Activated T-helper 17 cell treated with anti-CD3 and anti-CD28 coated beads, Interleukin-2, amount 50 U/mL, for 72 hours (primary cell): Measurements from ENCODE around the gene FHDC1. TPM values are rescaled to one million over a fixed set of nuclear protein-coding genes. Genes with fewer than 3 reads are reported as not detected.
A peak's percentile ranks its signal among the peaks of the same experiment; 100 is the strongest.

Experiments
- ATAC-seq: fragments of 150-1000 bp; cut with Tn5 transposase; replicated peaks from 2 replicates; pipeline ENCODE4 v1.10.0; 2021; ENCODE audit warnings: mild to moderate bottlenecking, moderate library complexity
- H3K27ac Mint-ChIP-seq: one replicate; pipeline ENCODE4 v1.8.0; 2022; ENCODE audit warnings: mixed read lengths
- H3K27me3 Mint-ChIP-seq: one replicate; pipeline ENCODE4 v1.8.0; 2022; ENCODE audit warnings: mixed read lengths
- H3K36me3 Mint-ChIP-seq: one replicate; pipeline ENCODE4 v1.8.0; 2022; ENCODE audit warnings: low read depth, mild to moderate bottlenecking, mixed read lengths
- H3K4me1 Mint-ChIP-seq: one replicate; pipeline ENCODE4 v1.8.0; 2022; ENCODE audit warnings: mixed read lengths
- H3K4me3 Mint-ChIP-seq: one replicate; pipeline ENCODE4 v1.8.0; 2022; ENCODE audit warnings: mild to moderate bottlenecking, mixed read lengths
- H3K9me3 Mint-ChIP-seq: one replicate; pipeline ENCODE4 v1.8.0; 2022; ENCODE audit warnings: mixed read lengths
- total RNA-seq, 2 donors: library from RNA; stranded (reverse); gene quantifications; one replicate each; pipeline ENCODE4 v1.2.3, GENCODE V29; 2022

FHDC1 gene
- total RNA-seq, 2 donors from 2014 or later, result 0.32 to 0.48 TPM

DNA sequence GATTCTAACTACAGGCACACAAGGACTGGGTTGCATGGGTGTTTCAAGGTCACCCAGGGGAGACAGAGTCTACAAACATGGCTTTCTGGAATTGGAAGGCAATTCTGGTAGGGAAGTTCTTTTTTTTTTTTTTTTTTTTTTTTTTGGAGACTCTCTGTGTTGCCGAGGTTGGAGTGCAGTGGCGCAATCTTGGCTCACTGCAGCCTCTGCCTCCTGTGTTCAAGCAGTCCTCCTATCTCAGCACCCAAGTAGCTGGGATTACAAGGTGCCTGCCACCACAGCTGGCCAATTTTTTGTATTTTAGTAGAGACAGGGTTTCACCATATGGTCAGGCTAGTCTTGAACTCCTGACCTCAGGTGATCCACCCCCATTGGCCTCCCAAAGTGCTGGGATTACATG is 16.3 kb upstream of the FHDC1 start:
- peaks cover 5% of the 10 kb centered on the region for H3K9me3 Mint-ChIP-seq
- ATAC-seq, result no peak
- no peaks in the 10 kb centered on the region for H3K27me3 Mint-ChIP-seq
- no peak overlapping the region for H3K4me3 Mint-ChIP-seq
- peaks cover 6% of the 10 kb centered on the region for H3K36me3 Mint-ChIP-seq
- H3K4me1 Mint-ChIP-seq, result no peaks in the 10 kb centered on the region
- no peak overlapping the region for H3K27ac Mint-ChIP-seq

DNA sequence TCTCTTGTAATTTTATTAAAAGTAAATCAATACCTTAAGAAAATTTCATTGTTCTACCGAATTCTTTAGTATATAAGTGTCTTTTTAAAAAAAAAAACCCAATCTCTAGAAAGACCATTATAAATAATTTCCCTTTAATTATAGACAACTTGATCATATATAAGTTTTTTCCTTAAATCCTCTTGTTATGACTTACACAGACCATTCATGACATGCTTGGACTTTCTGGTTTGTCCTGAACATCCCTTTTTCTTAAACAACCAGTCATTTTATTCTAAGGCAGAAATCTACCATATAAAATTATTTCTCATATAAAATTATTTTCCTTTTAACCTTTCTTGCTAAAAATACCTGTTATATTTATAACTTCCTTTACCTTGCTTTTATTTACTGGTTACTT is 15.4 kb upstream of the FHDC1 start:
- H3K4me1 Mint-ChIP-seq, result no peaks in the 10 kb centered on the region
- no peaks in the 10 kb centered on the region for H3K27me3 Mint-ChIP-seq
- H3K4me3 Mint-ChIP-seq, result no peak overlapping the region
- no peak for ATAC-seq
- peaks cover 6% of the 10 kb centered on the region for H3K36me3 Mint-ChIP-seq
- peaks cover 5% of the 10 kb centered on the region for H3K9me3 Mint-ChIP-seq
- H3K27ac Mint-ChIP-seq, result no peak overlapping the region

DNA sequence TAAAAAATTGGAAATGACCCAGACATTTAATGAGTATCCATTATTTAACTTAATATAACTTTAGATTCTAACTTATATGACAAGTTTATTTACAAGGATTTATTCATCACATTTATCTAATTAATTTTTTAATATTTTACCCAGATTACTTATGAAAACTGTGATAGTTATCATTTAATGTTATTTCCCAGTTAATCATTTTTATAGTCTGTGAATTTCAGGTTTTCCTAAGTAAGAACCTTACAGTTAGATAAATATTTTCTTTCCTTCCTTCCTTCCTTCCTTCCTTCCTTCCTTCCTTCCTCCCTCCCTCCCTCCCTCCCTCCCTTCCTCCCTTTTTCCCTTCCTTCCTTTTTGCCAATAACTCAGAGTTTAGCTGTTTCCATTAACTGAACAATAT is 14.8 kb upstream of the FHDC1 start:
- H3K4me3 Mint-ChIP-seq, result no peak overlapping the region

DNA sequence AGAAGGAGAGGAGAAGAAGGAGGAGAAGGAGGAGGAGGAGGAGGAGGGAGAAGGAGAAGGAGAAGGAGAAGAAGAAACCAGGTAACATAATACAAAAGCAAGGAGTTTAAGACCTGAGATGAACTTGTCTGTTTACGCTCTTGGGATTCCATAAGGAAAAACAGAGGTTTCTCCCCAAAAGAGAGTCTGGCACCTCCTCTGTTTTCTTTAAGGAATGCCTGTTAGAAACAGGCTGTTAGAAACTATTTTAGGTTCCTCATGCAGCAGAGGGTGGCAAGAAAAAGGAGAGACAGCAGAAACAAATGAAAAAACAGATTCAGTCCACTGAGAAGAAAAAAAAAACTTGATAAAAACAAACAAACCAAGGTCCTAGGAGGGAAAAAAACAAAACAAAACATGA is 10.3 kb upstream of the FHDC1 start:
- Mint-ChIP-seq H3K9me3 (peaks cover 5% of the 10 kb centered on the region), H3K4me3 (no peak overlapping the region), H3K27me3 (peaks cover 19% of the 10 kb centered on the region), H3K36me3 (peaks cover 6% of the 10 kb centered on the region), H3K27ac (no peak overlapping the region), H3K4me1 (no peaks in the 10 kb centered on the region)
- no peak for ATAC-seq

More for the DNA sequence above, 14.8 kb upstream of the FHDC1 start:
- H3K9me3 Mint-ChIP-seq, result peaks cover 5% of the 10 kb centered on the region
- H3K27ac Mint-ChIP-seq, result no peak overlapping the region
- peaks cover 6% of the 10 kb centered on the region for H3K36me3 Mint-ChIP-seq
- no peak for ATAC-seq
- H3K27me3 Mint-ChIP-seq, result no peaks in the 10 kb centered on the region
- no peaks in the 10 kb centered on the region for H3K4me1 Mint-ChIP-seq

DNA sequence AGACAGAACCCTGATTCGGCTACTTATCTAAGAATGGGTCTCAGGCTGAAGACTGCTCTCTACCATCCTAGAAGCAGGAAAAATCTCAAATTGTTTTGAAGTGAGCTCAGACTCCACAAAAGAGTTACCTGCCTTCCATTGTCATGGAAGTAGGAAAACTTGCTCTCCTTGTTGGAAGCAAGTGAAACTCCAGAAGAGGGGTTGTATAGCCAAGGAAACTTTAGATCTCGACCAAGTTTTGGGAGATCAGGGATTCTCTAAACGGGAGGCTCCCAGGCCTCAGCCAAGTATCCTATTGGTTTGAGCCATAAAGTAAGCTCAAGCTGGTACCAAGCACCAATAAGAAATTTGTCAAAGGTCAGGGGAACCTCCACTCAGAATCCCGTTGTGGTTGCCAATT is 9.2 kb upstream of the FHDC1 start:
- H3K36me3 Mint-ChIP-seq, result no peaks in the 10 kb centered on the region
- ATAC-seq, result no peak
- H3K4me1 Mint-ChIP-seq, result no peaks in the 10 kb centered on the region
- no peaks in the 10 kb centered on the region for H3K9me3 Mint-ChIP-seq
- H3K27ac Mint-ChIP-seq, result no peak overlapping the region
- H3K27me3 Mint-ChIP-seq, result peaks cover 26% of the 10 kb centered on the region
- H3K4me3 Mint-ChIP-seq, result no peak overlapping the region

DNA sequence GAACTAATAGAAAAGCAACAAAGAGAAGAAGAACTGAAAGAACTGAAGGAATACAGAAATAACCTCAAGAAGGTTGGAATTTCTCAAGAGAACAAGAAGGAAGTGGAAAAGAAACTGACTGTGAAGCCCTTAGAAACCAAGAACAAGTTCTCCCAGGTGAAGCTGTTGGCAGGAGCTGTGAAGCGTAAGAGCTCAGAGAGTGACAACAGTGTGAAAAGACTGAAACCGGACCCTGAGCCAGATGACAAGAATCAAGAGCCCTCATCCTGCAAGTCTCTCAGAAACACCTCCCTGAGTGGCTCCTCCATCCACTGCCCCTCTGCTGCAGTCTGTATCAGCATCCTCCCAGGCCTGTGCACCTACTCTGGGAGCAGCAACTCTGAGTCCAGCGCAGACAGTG is 8.4 kb upstream of the FHDC1 start:
- ATAC-seq, result no peak
- H3K4me3 Mint-ChIP-seq, result no peak overlapping the region
- H3K9me3 Mint-ChIP-seq, result no peaks in the 10 kb centered on the region
- H3K27me3 Mint-ChIP-seq, result peaks cover 26% of the 10 kb centered on the region
- no peaks in the 10 kb centered on the region for H3K4me1 Mint-ChIP-seq
- no peak overlapping the region for H3K27ac Mint-ChIP-seq
- H3K36me3 Mint-ChIP-seq, result no peaks in the 10 kb centered on the region

DNA sequence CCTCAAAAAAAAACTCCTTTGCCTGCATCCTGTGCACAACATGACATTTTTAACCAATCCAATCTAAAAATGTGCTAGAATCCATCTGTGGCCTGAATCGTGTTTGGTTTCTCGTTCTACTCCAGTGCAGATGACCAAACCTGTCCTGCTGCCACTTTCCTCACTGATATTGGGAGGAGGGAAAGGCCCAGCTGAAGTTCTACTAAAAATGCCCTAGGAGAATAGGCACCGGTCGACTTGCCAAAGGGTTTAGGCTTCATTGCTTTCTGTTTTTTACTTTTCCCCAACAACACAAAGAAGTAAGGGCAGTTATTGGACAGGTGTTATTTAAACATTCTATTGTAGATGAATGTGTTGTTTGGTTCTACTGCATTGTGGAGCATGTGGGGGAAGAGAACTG is 7.8 kb upstream of the FHDC1 start:
- no peaks in the 10 kb centered on the region for H3K4me1 Mint-ChIP-seq
- H3K9me3 Mint-ChIP-seq, result no peaks in the 10 kb centered on the region
- no peak overlapping the region for H3K27ac Mint-ChIP-seq
- no peaks in the 10 kb centered on the region for H3K36me3 Mint-ChIP-seq
- no peak overlapping the region for H3K4me3 Mint-ChIP-seq
- no peak for ATAC-seq
- H3K27me3 Mint-ChIP-seq, result peaks cover 26% of the 10 kb centered on the region

DNA sequence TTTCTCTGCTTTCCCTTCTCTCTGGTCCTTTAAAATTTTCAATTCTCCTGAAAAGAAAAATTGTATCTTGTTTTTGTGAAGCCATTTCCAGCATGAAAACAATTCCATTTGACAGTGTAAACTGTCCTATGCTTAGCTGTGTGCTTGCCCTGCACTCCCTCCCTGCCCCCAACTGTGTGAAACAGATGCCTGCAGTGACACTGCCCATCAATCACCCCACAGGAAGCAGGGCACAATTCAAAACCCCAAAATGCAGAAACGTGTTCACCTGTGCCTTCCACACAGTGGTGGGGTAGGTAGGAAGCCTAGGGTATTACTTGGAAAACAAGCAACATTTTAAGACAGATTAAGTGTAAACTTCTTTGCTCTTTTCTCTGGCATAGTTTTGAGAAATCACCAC is 6.2 kb upstream of the FHDC1 start:
- Mint-ChIP-seq H3K27me3 (peaks cover 39% of the 10 kb centered on the region), H3K36me3 (no peaks in the 10 kb centered on the region)
- no peak for ATAC-seq

DNA sequence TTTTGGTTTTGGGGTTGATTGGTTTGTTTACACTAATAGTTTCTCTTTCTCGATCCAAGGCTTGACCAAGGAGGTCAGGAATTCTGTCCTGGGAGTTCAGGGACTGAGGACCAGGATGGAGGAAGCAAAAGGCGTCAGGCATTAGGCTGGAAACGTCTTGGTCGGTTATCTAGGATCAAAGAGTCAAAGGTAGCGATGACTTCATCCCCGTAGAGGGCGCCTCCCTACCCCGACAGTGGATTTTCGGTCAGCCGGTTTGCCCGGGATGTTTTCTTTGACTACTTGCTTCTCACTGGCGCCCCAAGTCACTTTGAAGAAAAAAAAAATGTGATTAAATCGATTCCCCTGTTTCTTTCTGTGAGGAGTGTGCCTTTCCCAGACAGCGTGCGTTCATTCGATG is 980 bp upstream of the FHDC1 start:
- Mint-ChIP-seq H3K27me3 (peaks cover 47% of the 10 kb centered on the region), H3K27ac (no peak overlapping the region), H3K4me1 (peaks cover 14% of the 10 kb centered on the region), H3K36me3 (peaks cover 8% of the 10 kb centered on the region), H3K4me3 (peak overlapping the region; percentile 46), H3K9me3 (no peaks in the 10 kb centered on the region)
- ATAC-seq, result no peak

More for the DNA sequence above, 6.2 kb upstream of the FHDC1 start:
- no peak overlapping the region for H3K27ac Mint-ChIP-seq
- no peak overlapping the region for H3K4me3 Mint-ChIP-seq
- H3K9me3 Mint-ChIP-seq, result no peaks in the 10 kb centered on the region
- H3K4me1 Mint-ChIP-seq, result no peaks in the 10 kb centered on the region

DNA sequence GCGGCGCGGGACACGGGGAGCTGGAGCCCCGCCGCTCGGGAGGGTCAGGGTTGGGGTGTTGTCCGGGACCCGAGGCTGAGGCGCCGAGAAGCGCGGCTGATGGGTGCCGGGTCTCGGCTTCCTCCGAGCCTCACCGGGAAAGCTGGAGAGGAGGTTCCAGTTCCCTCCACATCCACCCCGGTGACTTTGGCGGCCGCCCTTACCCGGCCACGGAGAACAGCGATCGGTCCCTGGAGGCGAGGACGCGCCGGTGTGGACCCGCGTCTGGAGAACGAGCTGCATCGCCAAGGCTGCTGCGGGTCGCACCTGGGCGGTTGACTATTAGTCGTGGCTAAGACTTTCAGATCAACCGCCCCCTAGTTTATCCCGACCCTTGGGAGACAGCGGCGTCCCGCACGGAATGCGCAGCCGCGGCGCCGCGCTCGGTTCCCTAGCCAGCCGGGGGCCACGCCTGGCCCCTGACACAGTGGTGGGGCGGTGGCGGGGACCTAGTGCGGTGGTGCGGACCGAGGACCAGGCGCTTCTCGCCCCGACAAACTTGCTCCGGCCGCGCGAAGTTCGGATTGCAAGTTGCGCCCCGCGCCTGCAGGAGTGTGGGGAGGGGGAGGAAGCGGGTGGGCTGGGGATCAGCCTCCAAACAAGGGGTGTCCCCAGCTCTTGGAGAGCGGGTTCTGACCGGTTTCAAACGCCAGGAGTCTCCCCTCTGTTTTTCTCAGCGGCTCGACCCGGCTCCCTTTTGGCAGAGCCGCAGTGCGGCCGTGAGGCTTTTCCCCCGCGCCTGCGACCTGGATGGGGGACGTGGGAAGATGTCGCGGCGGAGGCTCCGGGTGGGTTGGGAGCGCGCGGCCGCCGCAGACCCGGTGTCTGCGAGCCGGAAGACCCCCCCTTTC is 568 bp downstream of the FHDC1 start:
- no peaks in the 10 kb centered on the region for H3K9me3 Mint-ChIP-seq
- peaks cover 14% of the 10 kb centered on the region for H3K4me1 Mint-ChIP-seq
- peak; percentile 33 for ATAC-seq
- H3K4me3 Mint-ChIP-seq, result peak overlapping the region; percentile 26
- no peak overlapping the region for H3K27ac Mint-ChIP-seq
- peaks cover 8% of the 10 kb centered on the region for H3K36me3 Mint-ChIP-seq
- H3K27me3 Mint-ChIP-seq, result peaks cover 44% of the 10 kb centered on the region

DNA sequence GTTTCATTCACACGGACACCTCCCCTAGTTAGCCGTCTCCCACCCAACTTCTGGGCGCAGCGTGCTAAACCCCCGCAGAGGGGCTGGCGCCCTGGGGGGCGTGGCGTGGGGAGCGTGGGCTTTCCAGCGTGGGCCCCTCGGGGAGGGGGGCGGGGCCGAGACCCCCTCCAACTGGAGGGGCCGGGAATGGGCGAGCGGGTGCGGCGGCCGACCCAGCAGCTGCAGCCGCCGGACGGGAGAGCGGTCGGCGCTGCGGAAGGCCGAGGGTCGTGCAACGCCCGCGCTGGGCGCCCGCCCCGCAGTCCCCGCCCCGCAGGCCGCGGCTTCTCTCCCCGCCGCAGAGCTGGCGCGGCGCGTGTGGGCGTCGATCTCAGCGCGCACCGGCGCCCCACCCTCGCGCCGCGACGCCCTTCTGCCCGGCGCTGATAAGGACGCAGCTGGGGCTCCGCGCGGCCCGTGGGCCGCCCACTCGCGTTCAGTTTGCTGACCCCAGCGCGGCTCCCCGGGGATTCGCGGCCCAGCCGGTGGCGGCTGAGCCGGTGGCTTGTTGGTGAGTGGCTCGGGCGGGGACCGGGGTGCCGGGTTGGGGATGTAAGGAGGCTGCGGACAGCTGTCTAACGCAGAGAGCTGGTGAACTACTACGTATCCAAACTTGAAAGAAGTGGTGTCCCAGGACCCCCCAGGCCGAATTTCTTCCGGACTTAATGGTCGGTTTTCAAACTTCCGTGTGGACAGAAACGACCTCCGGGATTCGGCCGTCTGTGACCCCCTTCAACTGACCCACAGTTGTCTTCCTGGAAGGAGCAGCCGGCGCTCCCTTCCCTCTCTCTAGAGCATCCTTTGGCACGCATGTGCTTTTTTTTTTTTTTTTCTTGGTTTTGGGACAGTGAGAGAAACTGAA is 1.5 kb downstream of the FHDC1 start:
- no peaks in the 10 kb centered on the region for H3K9me3 Mint-ChIP-seq
- peak overlapping the region; percentile 75 for H3K4me3 Mint-ChIP-seq
- H3K4me1 Mint-ChIP-seq, result peaks cover 14% of the 10 kb centered on the region
- no peak for ATAC-seq
- H3K36me3 Mint-ChIP-seq, result peaks cover 8% of the 10 kb centered on the region
- H3K27ac Mint-ChIP-seq, result no peak overlapping the region
- H3K27me3 Mint-ChIP-seq, result peaks cover 44% of the 10 kb centered on the region

DNA sequence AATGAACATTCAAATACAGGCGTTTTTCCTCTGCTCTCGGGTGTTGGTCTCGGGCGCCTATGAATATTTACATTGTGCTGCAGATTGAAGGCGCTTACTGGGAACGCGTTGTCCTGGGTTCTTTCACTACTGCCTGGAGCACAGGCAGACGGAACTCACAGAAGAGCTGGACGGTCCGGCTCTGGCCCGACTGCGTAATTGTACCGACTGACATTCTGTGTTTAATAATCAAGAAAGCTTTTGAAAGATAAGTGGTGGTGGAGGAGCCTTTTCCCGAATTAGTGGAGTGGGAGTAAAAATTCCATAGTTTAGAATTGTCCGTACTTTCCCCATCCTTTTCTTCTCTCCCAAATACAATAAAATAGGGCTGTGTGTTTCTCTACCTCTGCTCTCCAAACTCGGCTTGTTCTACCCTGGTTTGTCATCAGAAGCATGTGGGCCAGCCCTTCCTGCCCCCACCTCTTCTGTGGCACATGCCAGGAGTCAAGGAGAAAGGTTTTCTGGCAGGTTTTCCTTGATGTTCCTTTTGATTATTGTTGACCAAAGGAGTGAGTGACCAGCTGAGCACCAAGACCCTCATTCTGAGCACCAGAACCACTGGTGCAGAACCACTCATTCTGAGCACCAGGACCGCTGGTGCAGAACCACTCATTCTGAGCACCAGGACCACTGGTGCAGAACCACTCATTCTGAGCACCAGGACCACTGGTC is 2.3 kb downstream of the FHDC1 start:
- peaks cover 8% of the 10 kb centered on the region for H3K36me3 Mint-ChIP-seq

DNA sequence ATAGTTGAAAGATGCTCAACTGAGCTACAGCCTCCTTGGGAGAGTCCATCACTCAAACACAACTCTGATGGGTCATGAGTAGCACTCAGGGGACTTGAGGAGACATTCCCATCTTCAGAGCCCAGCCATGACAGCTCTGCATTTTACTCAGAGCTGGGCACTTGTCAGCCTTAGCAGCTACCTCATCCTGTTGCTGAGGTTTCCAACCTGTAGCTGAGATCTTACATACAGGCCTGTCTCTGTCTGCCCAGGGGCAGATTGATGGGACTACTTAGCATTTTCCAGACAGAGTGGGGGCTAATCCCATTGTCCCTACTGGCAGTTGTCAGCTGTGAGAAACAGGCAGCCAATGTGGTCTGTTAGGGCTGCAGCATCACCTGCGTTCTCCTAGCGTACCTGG is 3.5 kb downstream of the FHDC1 start:
- peaks cover 8% of the 10 kb centered on the region for H3K36me3 Mint-ChIP-seq
- ATAC-seq, result no peak
- H3K4me3 Mint-ChIP-seq, result no peak overlapping the region
- peaks cover 14% of the 10 kb centered on the region for H3K4me1 Mint-ChIP-seq
- H3K27me3 Mint-ChIP-seq, result peaks cover 33% of the 10 kb centered on the region
- no peak overlapping the region for H3K27ac Mint-ChIP-seq
- no peaks in the 10 kb centered on the region for H3K9me3 Mint-ChIP-seq

More for the DNA sequence above, 2.3 kb downstream of the FHDC1 start:
- peaks cover 44% of the 10 kb centered on the region for H3K27me3 Mint-ChIP-seq
- peaks cover 14% of the 10 kb centered on the region for H3K4me1 Mint-ChIP-seq
- ATAC-seq, result no peak
- H3K9me3 Mint-ChIP-seq, result no peaks in the 10 kb centered on the region
- no peak overlapping the region for H3K27ac Mint-ChIP-seq
- H3K4me3 Mint-ChIP-seq, result peak overlapping the region; percentile 75

DNA sequence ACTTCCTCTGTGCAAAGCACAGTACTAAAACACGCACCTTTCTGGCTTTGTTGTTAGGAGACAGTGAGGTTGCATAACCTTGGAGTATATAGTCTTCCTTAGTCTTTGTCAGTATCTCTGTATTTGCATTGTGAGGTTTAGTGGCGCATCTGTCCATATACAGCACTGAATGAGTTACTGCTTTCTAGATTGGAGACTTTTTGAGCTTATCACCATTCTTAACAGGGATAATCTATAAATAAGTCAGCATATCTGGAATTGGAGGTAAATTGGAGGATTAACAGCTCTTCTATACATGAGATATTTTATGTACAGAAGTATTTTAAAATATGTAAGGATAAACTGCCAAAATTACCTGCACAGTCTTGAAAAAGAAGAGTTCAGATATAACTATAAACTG is 4.3 kb downstream of the FHDC1 start:
- peaks cover 25% of the 10 kb centered on the region for H3K27me3 Mint-ChIP-seq
- peaks cover 9% of the 10 kb centered on the region for H3K4me1 Mint-ChIP-seq
- peaks cover 8% of the 10 kb centered on the region for H3K36me3 Mint-ChIP-seq
- H3K9me3 Mint-ChIP-seq, result no peaks in the 10 kb centered on the region
- ATAC-seq, result no peak
- H3K27ac Mint-ChIP-seq, result no peak overlapping the region
- H3K4me3 Mint-ChIP-seq, result no peak overlapping the region
